PC-9 (cell line): ENCODE results near the gene ABCA8.

Source experiments
- CTCF ChIP-seq: fragments of 200-600 bp; sonication (generic); conservative IDR thresholded peaks from 2 replicates; pipeline ENCODE4 v1.6.1; 2017; ENCODE audit warnings: mixed run types, antibody characterized with exemption, mild to moderate bottlenecking, moderate library complexity
- EZH2 ChIP-seq: fragments of 200-600 bp; sonication (generic); IDR thresholded peaks from 2 replicates; pipeline ENCODE4 v1.8.0; 2017; ENCODE audit warnings: antibody characterized with exemption, low read depth

DNA sequence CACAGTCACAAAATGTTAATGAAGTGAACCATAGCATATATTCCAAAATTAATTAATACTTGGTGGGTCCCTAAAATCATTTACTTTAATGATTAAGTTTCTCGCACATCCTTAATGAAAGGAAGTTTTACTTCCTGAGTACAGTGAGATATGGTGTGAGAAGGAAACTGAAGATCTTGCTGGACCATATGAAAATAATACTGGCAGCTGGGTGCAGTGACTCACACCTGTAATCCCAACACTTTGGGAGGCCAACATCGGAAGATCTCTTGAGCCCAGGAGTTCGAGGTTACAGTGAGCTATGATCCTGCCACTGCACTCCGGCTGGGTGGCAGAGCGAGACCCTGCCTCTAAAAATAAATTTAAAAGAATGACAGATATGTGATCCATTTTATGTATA lies 62.5 kb downstream of the ABCA8 start:
- TF ChIP-seq CTCF (no peak), EZH2 (no peak)
